IMR-90 (cell line): Measurements from ENCODE around the gene SRGAP3. TPM values are rescaled to one million over a fixed set of nuclear protein-coding genes. Genes with fewer than 3 reads are reported as not detected.

Experiments used
- ATAC-seq: fragments of 200-7000 bp; cut with Tn5 transposase; 2 replicates; pipeline ENCODE4 v1.9.1; 2020; ENCODE audit warnings: low read depth, mild to moderate bottlenecking, moderate library complexity
- BruUV-seq: library from RNA; stranded (reverse); fragments of 400-500 nt; replicated peaks from 2 replicates; lab custom pipeline; 2021; lab: Mats Ljungman, UMichigan
- CTCF ChIA-PET: fragments of 300-600 bp; formaldehyde crosslinking; extraction: SDS; loops from one replicate; lab custom pipeline; 2021; ENCODE audit warnings: antibody characterized with exemption; lab: Yijun Ruan, JAX
- POLR2A ChIA-PET: fragments of 300-600 bp; sonication (Branson Sonifier 250); formaldehyde crosslinking; loops from one replicate; lab custom pipeline; 2022; ENCODE audit warnings: antibody characterized with exemption; ENCODE audit not compliant: unreplicated experiment; lab: Charles Lee
- DNase-seq: peaks from one replicate; pipeline ENCODE4 v3.0.0; 2013
- H2AFZ ChIP-seq: replicated peaks from 2 replicates; pipeline ENCODE3; 2013; ENCODE audit warnings: low read length, mild to moderate bottlenecking; ENCODE audit not compliant: poor library complexity
- H2AK5ac ChIP-seq: 2 replicates; pipeline ENCODE4 v1.6.1; 2013; ENCODE audit warnings: low read depth, low read length, inconsistent platforms
- H2AK9ac ChIP-seq: replicated peaks from 2 replicates; pipeline ENCODE3; 2013; ENCODE audit warnings: mild to moderate bottlenecking, low read depth, low read length, moderate library complexity; ENCODE audit not compliant: poor library complexity
- H2BK120ac ChIP-seq: 2 replicates; pipeline ENCODE4 v1.6.1; 2013; ENCODE audit warnings: low read depth, low read length, inconsistent platforms
- H2BK15ac ChIP-seq: 3 replicates; pipeline ENCODE4 v1.6.1; 2013; ENCODE audit warnings: low read depth, low read length, inconsistent platforms
- H2BK20ac ChIP-seq: 2 replicates; pipeline ENCODE4 v1.6.1; 2013; ENCODE audit warnings: low read depth, mild to moderate bottlenecking, inconsistent platforms, low read length, moderate library complexity
- H2BK5ac ChIP-seq: 2 replicates; pipeline ENCODE4 v1.6.1; 2013; ENCODE audit warnings: mild to moderate bottlenecking, low read depth, low read length, inconsistent platforms; ENCODE audit not compliant: poor library complexity, severe bottlenecking
- H3K14ac ChIP-seq: replicated peaks from 2 replicates; pipeline ENCODE4 v1.6.1; 2013; ENCODE audit warnings: low read depth, low read length, inconsistent platforms
- H3K18ac ChIP-seq: 2 replicates; pipeline ENCODE4 v1.6.1; 2013; ENCODE audit warnings: low read depth, low read length, control low read depth
- H3K23ac ChIP-seq: 2 replicates; pipeline ENCODE4 v1.6.1; 2013; ENCODE audit warnings: low read depth, low read length, inconsistent platforms
- H3K27ac ChIP-seq: 2 replicates; pipeline ENCODE4 v1.5.1; 2013; ENCODE audit warnings: mild to moderate bottlenecking, control low read depth, low read length; ENCODE audit not compliant: insufficient read depth
- H3K27me3 ChIP-seq: 2 replicates; pipeline ENCODE4 v1.6.1; 2013; ENCODE audit warnings: low read length; ENCODE audit not compliant: control insufficient read depth, insufficient read depth
- H3K36me3 ChIP-seq: 2 replicates; pipeline ENCODE4 v1.6.1; 2013; ENCODE audit warnings: low read length, mixed read lengths; ENCODE audit not compliant: control insufficient read depth, insufficient read depth
- H3K4ac ChIP-seq: 2 replicates; pipeline ENCODE4 v1.6.1; 2013; ENCODE audit warnings: low read depth, low read length, inconsistent platforms
- H3K4me1 ChIP-seq: 2 replicates; pipeline ENCODE4 v1.6.1; 2013; ENCODE audit warnings: low read length, mixed read lengths; ENCODE audit not compliant: control insufficient read depth, insufficient read depth
- H3K4me2 ChIP-seq: 2 replicates; pipeline ENCODE4 v1.6.1; 2013; ENCODE audit warnings: low read depth, mild to moderate bottlenecking, control low read depth, low read length, moderate library complexity
- H3K4me3 ChIP-seq: 2 replicates; pipeline ENCODE4 v1.5.1; 2013; ENCODE audit warnings: low read depth, mild to moderate bottlenecking, control low read depth, low read length, moderate library complexity; ENCODE audit not compliant: insufficient read depth
- H3K56ac ChIP-seq: 2 replicates; pipeline ENCODE4 v1.6.1; 2013; ENCODE audit warnings: low read length, inconsistent platforms; ENCODE audit not compliant: insufficient read depth; ENCODE audit errors: extremely low read depth
- H3K79me1 ChIP-seq, 2 experiments: 2 replicates each; pipeline ENCODE4 v1.6.1; 2013; ENCODE audit warnings: low read length in 2 of 2, inconsistent platforms in 1 of 2, low read depth in 1 of 2
- H3K9ac ChIP-seq: 2 replicates; pipeline ENCODE4 v1.6.1; 2013; ENCODE audit warnings: low read depth, low read length, control low read depth
- H3K9me1 ChIP-seq: 2 replicates; pipeline ENCODE4 v1.6.1; 2013; ENCODE audit warnings: low read length, inconsistent platforms; ENCODE audit not compliant: insufficient read depth
- H3K9me3 ChIP-seq: 2 replicates; pipeline ENCODE4 v1.6.1; 2013; ENCODE audit warnings: low read length; ENCODE audit not compliant: control insufficient read depth, insufficient read depth
- H4K20me1 ChIP-seq: 2 replicates; pipeline ENCODE4 v1.6.1; 2013; ENCODE audit warnings: low read length, inconsistent platforms; ENCODE audit not compliant: insufficient read depth
- H4K5ac ChIP-seq: 2 replicates; pipeline ENCODE4 v1.6.1; 2013; ENCODE audit warnings: mild to moderate bottlenecking, low read depth, low read length, control low read depth
- H4K8ac ChIP-seq, 2 experiments: 2 replicates each; pipeline ENCODE4 v1.6.1; 2013; ENCODE audit warnings: low read depth in 2 of 2, low read length in 2 of 2, control low read depth in 1 of 2, inconsistent platforms in 1 of 2
- H4K91ac ChIP-seq: 2 replicates; pipeline ENCODE4 v1.6.1; 2013; ENCODE audit warnings: low read depth, low read length, inconsistent platforms; ENCODE audit not compliant: insufficient read depth
- CHD1 ChIP-seq: IDR thresholded peaks from 2 replicates; pipeline ENCODE4 v1.6.1; 2012; ENCODE audit warnings: low read depth, low read length, improper control_type of control experiment
- MAZ ChIP-seq: IDR thresholded peaks from 2 replicates; pipeline ENCODE4 v1.6.1; 2012; ENCODE audit warnings: low read depth, mild to moderate bottlenecking, low read length, improper control_type of control experiment, moderate library complexity, borderline replicate concordance
- MXI1 ChIP-seq: IDR thresholded peaks from 2 replicates; pipeline ENCODE4 v1.6.1; 2012; ENCODE audit warnings: low read depth, mild to moderate bottlenecking, low read length, moderate library complexity, borderline replicate concordance
- NFE2L2 ChIP-seq: fragments of 150-350 bp; IDR thresholded peaks from 2 replicates; pipeline ENCODE4 v1.6.1; 2016; ENCODE audit warnings: low read depth, mild to moderate bottlenecking, low read length
- RCOR1 ChIP-seq: IDR thresholded peaks from 2 replicates; pipeline ENCODE4 v1.6.1; 2012; ENCODE audit warnings: mild to moderate bottlenecking, low read length, improper control_type of control experiment; ENCODE audit not compliant: insufficient replicate concordance
- SMC3 ChIP-seq: fragments of 150-350 bp; IDR thresholded peaks from 2 replicates; pipeline ENCODE4 v1.6.1; 2016; ENCODE audit warnings: low read depth, mild to moderate bottlenecking, antibody characterized with exemption, low read length, moderate library complexity
- WGBS, 2 experiments: methylation state at CpG; one replicate each; pipeline versions ENCODE4 v1.1.5 to v1.1.7; 2013; ENCODE audit warnings: missing lambda C conversion rate in 2 of 2; ENCODE audit not compliant: insufficient read length in 1 of 2; ENCODE audit errors: extremely low coverage in 2 of 2; 5-methylcytosine and 5-hydroxymethylcytosine counted together
- dilution Hi-C: fragments of 300-500 bp; cut with HindIII; formaldehyde crosslinking; loops from one replicate; pipeline ENCODE4 v1.14.3; 2018; ENCODE audit warnings: low sequenced_read_pairs; ENCODE audit not compliant: unreplicated experiment
- in situ Hi-C: fragments of 300-500 bp; cut with MboI; formaldehyde crosslinking; loops from 3 replicates; pipeline ENCODE4 v1.14.3; 2019; ENCODE audit warnings: low sequenced_read_pairs, inconsistent platforms, mixed read lengths
- intact Hi-C: fragments of 100-400 bp; cut with micrococcal nuclease; formaldehyde crosslinking; loops from 2 replicates; pipeline ENCODE4 v1.10.0; 2022
- polyA plus RNA-seq, 3 experiments: library from polyadenylated mRNA; depleted of rRNA; stranded (reverse); fragments of >200 nt; gene quantifications; 2 replicates each; pipeline ENCODE4 v1.2.3, GENCODE V29; 2012; ENCODE audit warnings: low replicate concordance in 1 of 3
- total RNA-seq: library from RNA; depleted of rRNA; stranded (reverse); fragments of >200 nt; gene quantifications from 2 replicates; pipeline ENCODE4 v1.2.3, GENCODE V29; 2012

Gene SRGAP3
- total and polyA plus RNA-seq, 2 of the 4 experiments (the other 2 are of a cell fraction): 0.68 to 1.4 TPM

- TF ChIP-seq SMC3: no peak
These were observed 69.4 kb downstream of the SRGAP3 start (continued) for GRCh38 chr3:9179826-9180763.

DNA sequence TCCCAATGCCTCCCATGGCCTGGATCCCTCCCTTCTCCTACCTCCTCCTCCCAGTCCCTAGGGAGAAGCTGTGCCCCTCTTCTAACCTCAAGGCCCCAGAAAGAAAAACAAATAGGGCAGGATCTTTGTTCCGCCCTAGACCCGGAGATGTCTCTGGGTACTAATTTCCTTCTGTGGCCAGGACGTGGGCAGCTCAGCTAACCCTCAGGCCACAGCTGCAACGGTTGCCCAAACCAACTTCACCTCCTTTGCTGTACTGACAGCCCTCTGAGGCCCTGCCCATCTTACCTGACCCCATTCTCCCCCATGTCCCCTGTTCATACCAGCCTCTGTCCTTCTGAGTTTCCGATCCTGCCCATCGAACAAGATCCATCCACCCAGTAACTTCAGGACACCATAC is 70.7 kb downstream of the SRGAP3 start:
- no TSS peak for BruUV-seq
- Histone ChIP-seq H3K79me1 (no peaks in the 10 kb centered on the region), H2BK120ac (no peak overlapping the region), H2AK5ac (no peak overlapping the region), H2BK5ac (no peak overlapping the region), H4K5ac (no peak overlapping the region), H3K23ac (no peak overlapping the region), H3K14ac (no peak overlapping the region), H2BK15ac (no peak overlapping the region), H3K18ac (no peak overlapping the region), H2BK20ac (no peak overlapping the region), H3K27me3 (peaks cover 3% of the 10 kb centered on the region; the same call in 1 of the 2 replicates), H2AK9ac (no peak overlapping the region), H3K9ac (no peak overlapping the region), H3K4me2 (no peak overlapping the region), H3K36me3 (no peaks in the 10 kb centered on the region), H3K56ac (no peak overlapping the region), H4K91ac (no peak overlapping the region), H2AFZ (no peak overlapping the region), H3K4me3 (no peak overlapping the region), H3K9me3 (no peaks in the 10 kb centered on the region), H3K27ac (no peak overlapping the region), H4K8ac (no peak overlapping the region), H3K4ac (no peak overlapping the region), H4K20me1 (no peaks in the 10 kb centered on the region), H3K9me1 (no peaks in the 10 kb centered on the region), H3K4me1 (no peaks in the 10 kb centered on the region)
- ChIA-PET POLR2A (no interaction called here), CTCF (no interaction called here)
- no peak for TF ChIP-seq RCOR1
- TF ChIP-seq MXI1: no peak
- no peak for TF ChIP-seq MAZ
- no peak for TF ChIP-seq SMC3
- no peak for TF ChIP-seq CHD1
- TF ChIP-seq NFE2L2: no peak
- in situ Hi-C loops: no loop called here
- intact Hi-C loops: no loop called here
- dilution Hi-C loops: no loop called here
- WGBS, 2 experiments: no CpG with 5 or more reads among the region's 6 CpGs
- ATAC-seq (no peak), DNase-seq (no peak)
